ENCODE measurements around the gene PTPRE. TPM values are rescaled to one million over a fixed set of nuclear protein-coding genes. Genes with fewer than 3 reads are reported as not detected.
A peak's percentile ranks its signal among the peaks of the same experiment; 100 is the strongest.

The PTPRE gene
- total RNA-seq, 1 donor from 2014 or later, result 70.6 TPM

GRCh38 chr10:128013626-128014025, 106.7 kb downstream of the PTPRE start:
- Histone ChIP-seq H3K9me3 (no peaks in the 10 kb centered on the region), H3K36me3 (no peaks in the 10 kb centered on the region), H3K27me3 (no peaks in the 10 kb centered on the region), H3K4me1 (peaks cover 24% of the 10 kb centered on the region), H3K27ac (no peak overlapping the region), H3K4me3 (no peak overlapping the region)
- intact Hi-C loops (cut with DNase I), result loop anchor here (5.0 kb wide), 1 partner anchor 106 kb away; the partner anchor contains the start of gene PTPRE
- DNase-seq (peak; percentile 35), ATAC-seq (no peak)
- TF ChIP-seq CTCF (IDR thresholded peaks at IDR 0.05), result no peak

GRCh38 chr10:128014236-128014635, 107.3 kb downstream of the PTPRE start:
- Histone ChIP-seq H3K27me3 (no peaks in the 10 kb centered on the region), H3K4me1 (peaks cover 23% of the 10 kb centered on the region), H3K27ac (no peak overlapping the region), H3K36me3 (no peaks in the 10 kb centered on the region), H3K4me3 (no peak overlapping the region), H3K9me3 (no peaks in the 10 kb centered on the region)
- DNase-seq (no peak), ATAC-seq (no peak)
- intact Hi-C loops (cut with DNase I), result loop anchor here (5.0 kb wide), 1 partner anchor 107 kb away; the partner anchor contains the start of gene PTPRE
- TF ChIP-seq CTCF (IDR thresholded peaks at IDR 0.05), result no peak

- Histone ChIP-seq H3K36me3 (no peaks in the 10 kb centered on the region), H3K27ac (no peak overlapping the region), H3K4me1 (peaks cover 2% of the 10 kb centered on the region), H3K27me3 (no peaks in the 10 kb centered on the region), H3K9me3 (no peaks in the 10 kb centered on the region), H3K4me3 (no peak overlapping the region)
- ATAC-seq (no peak), DNase-seq (no peak)
- intact Hi-C loops (cut with DNase I), result no loop called here
- no peak for TF ChIP-seq CTCF (IDR thresholded peaks at IDR 0.05)
These were observed 109.6 kb downstream of the PTPRE start for GRCh38 chr10:128016423-128017060.

GRCh38 chr10:128017822-128018221, 110.9 kb downstream of the PTPRE start:
- intact Hi-C loops (cut with DNase I), result no loop called here

GRCh38 chr10:128018236-128018635, 111.3 kb downstream of the PTPRE start:
- Histone ChIP-seq H3K36me3 (no peaks in the 10 kb centered on the region), H3K9me3 (no peaks in the 10 kb centered on the region), H3K27me3 (no peaks in the 10 kb centered on the region), H3K4me1 (no peaks in the 10 kb centered on the region), H3K27ac (no peak overlapping the region), H3K4me3 (no peak overlapping the region)
- no peak for TF ChIP-seq CTCF (IDR thresholded peaks at IDR 0.05)
- DNase-seq (no peak), ATAC-seq (no peak)
- intact Hi-C loops (cut with DNase I), result no loop called here

More at GRCh38 chr10:128017822-128018221, 110.9 kb downstream of the PTPRE start:
- Histone ChIP-seq H3K36me3 (no peaks in the 10 kb centered on the region), H3K27me3 (no peaks in the 10 kb centered on the region), H3K27ac (no peak overlapping the region), H3K4me1 (no peaks in the 10 kb centered on the region), H3K9me3 (no peaks in the 10 kb centered on the region), H3K4me3 (no peak overlapping the region)
- ATAC-seq, result no peak
- no peak for DNase-seq
- no peak for TF ChIP-seq CTCF (IDR thresholded peaks at IDR 0.05)

All from upper lobe of right lung (tissue), 1 donor.